OCI-LY3 (cell line): Measurements from ENCODE around the gene C12orf60.

ENCODE experiments used
- CTCF ChIP-seq: fragments of 200-600, 300-600 bp; sonication (generic); IDR thresholded peaks from 2 replicates; pipeline ENCODE4 v1.5.1; 2014; ENCODE audit warnings: antibody characterized with exemption, low read length, low read depth
- EZH2phosphoT487 ChIP-seq: fragments of 200-600 bp; shearing (Covaris generic); IDR thresholded peaks from 2 replicates; pipeline ENCODE4 v1.6.1; 2018; ENCODE audit warnings: antibody characterized with exemption, mixed run types, low read depth

- TF ChIP-seq CTCF (no peak), EZH2phosphoT487 (no peak)
Measured at GRCh38 chr12:14802247-14802646, 1.2 kb upstream of the C12orf60 start.
